Measurements from ENCODE around the gene MRC2. TPM values are rescaled to one million over a fixed set of nuclear protein-coding genes. Genes with fewer than 3 reads are reported as not detected.

Gene MRC2
- total RNA-seq, 1 experiment from 2014 or later, result 124 TPM

- peak; percentile 26 for DNase-seq (ENCODE audit: low read depth)
Measured at GRCh38 chr17:62720126-62720850, 92.8 kb downstream of the MRC2 start.

- DNase-seq (ENCODE audit: low read depth), result no peak
Measured at GRCh38 chr17:62722625-62723024, 95.2 kb downstream of the MRC2 start.

- peak; percentile 60 for DNase-seq (ENCODE audit: low read depth)
Measured at GRCh38 chr17:62723842-62724241, 96.4 kb downstream of the MRC2 start.

GRCh38 chr17:62724398-62725146 is 97.1 kb downstream of the MRC2 start:
- no peak for DNase-seq (ENCODE audit: low read depth)

GRCh38 chr17:62725791-62726249 is 98.3 kb downstream of the MRC2 start:
- DNase-seq (ENCODE audit: low read depth), result peak; percentile 23

GRCh38 chr17:62727916-62728672 is 100.6 kb downstream of the MRC2 start:
- no peak for DNase-seq (ENCODE audit: low read depth)

- no peak for DNase-seq (ENCODE audit: low read depth)
Measured at GRCh38 chr17:62732125-62732524, 104.7 kb downstream of the MRC2 start.

- DNase-seq (ENCODE audit: low read depth), result no peak
Measured at GRCh38 chr17:62735044-62735651, 107.7 kb downstream of the MRC2 start.

- peak; percentile 25 for DNase-seq (ENCODE audit: low read depth)
Measured at GRCh38 chr17:62737513-62737912, 110.0 kb downstream of the MRC2 start.

GRCh38 chr17:62738281-62738680 is 110.8 kb downstream of the MRC2 start:
- DNase-seq (ENCODE audit: low read depth), result no peak

- no peak for DNase-seq (ENCODE audit: low read depth)
Measured at GRCh38 chr17:62739645-62740388, 112.3 kb downstream of the MRC2 start.

- no peak for DNase-seq (ENCODE audit: low read depth)
Measured at GRCh38 chr17:62741290-62741689, 113.8 kb downstream of the MRC2 start.

Other genes starting within 250 kb of the MRC2 start
- gene EFCAB3, start 247.1 kb upstream of the MRC2 start, total RNA-seq (2014; rRNA removed; shearing (Covaris generic)), result not detected in 2 replicates
- 17.2 and 19.0 TPM in 2 replicates for gene METTL2A, start 203.8 kb upstream of the MRC2 start, total RNA-seq (2014; rRNA removed; shearing (Covaris generic))
- gene TLK2, start 148.8 kb upstream of the MRC2 start, total RNA-seq (2014; rRNA removed; shearing (Covaris generic)), result 20.3 and 22.8 TPM in 2 replicates
- 0.10 TPM in 1 of 2 replicates, not detected in the other for gene MARCHF10, start 180.6 kb downstream of the MRC2 start, total RNA-seq (2014; rRNA removed; shearing (Covaris generic))

Measured in RPMI7951 (cell line).